Muscle of leg (tissue), 16 donors: ENCODE measurements around the gene KIF5C. TPM values are rescaled to one million over a fixed set of nuclear protein-coding genes. Genes with fewer than 3 reads are reported as not detected.

Experiments
- DNase-seq: peaks from one replicate; pipeline ENCODE4 v3.0.0; 2013
- H3K27ac ChIP-seq: one replicate; pipeline ENCODE4 v1.5.1; 2013; ENCODE audit warnings: mild to moderate bottlenecking, low read length, control low read depth
- H3K27me3 ChIP-seq: one replicate; pipeline ENCODE4 v1.6.1; 2013; ENCODE audit warnings: low read length; ENCODE audit not compliant: control insufficient read depth, insufficient read depth
- H3K36me3 ChIP-seq: one replicate; pipeline ENCODE4 v1.6.1; 2013; ENCODE audit warnings: low read length; ENCODE audit not compliant: control insufficient read depth, insufficient read depth
- H3K4me1 ChIP-seq: one replicate; pipeline ENCODE4 v1.6.1; 2013; ENCODE audit warnings: low read length; ENCODE audit not compliant: control insufficient read depth, insufficient read depth
- H3K4me3 ChIP-seq: one replicate; pipeline ENCODE4 v1.5.1; 2013; ENCODE audit warnings: low read length, control low read depth
- H3K9me3 ChIP-seq: replicated peaks from 2 replicates; pipeline ENCODE4 v1.6.1; 2013; ENCODE audit warnings: low read depth, low read length; ENCODE audit not compliant: control insufficient read depth
- WGBS: methylation state at CpG from one replicate; pipeline ENCODE4 v1.1.5; 2013; ENCODE audit warnings: missing lambda C conversion rate; ENCODE audit not compliant: insufficient coverage; 5-methylcytosine and 5-hydroxymethylcytosine counted together
- long read RNA-seq, 11 donors: transcript quantifications; one replicate each; lab custom pipeline, GENCODE V29; 2026
- polyA plus RNA-seq, 8 donors: library from polyadenylated mRNA; unstranded; fragments of 120-200 nt; gene quantifications; one replicate each; pipeline versions ENCODE4 v1.2.1 to v1.2.3, GENCODE V29; 2013; ENCODE audit warnings: inconsistent platforms in 1 of 8, low replicate concordance in 1 of 8; ENCODE audit not compliant: insufficient read length in 8 of 8, insufficient read depth in 1 of 8
- total RNA-seq: library from RNA; stranded (reverse); fragments of 120-200 nt; gene quantifications from one replicate; pipeline ENCODE4 v1.2.4, GENCODE V29; 2013

The KIF5C gene
- total RNA-seq (0.66 TPM), polyA plus RNA-seq (1 to 10 TPM in 5 of 8 donors, under 1 TPM in 3; 0.79 to 2.0 (median 1.2) TPM)
- long read RNA-seq, donor 1, result 0 reads
- long read RNA-seq, donor 2, result 0 reads
- long read RNA-seq, donor 3, result 0 reads
- long read RNA-seq, donor 4, result 0 reads
- long read RNA-seq, donor 5, result 0 reads
- long read RNA-seq, donor 6, result 0 reads
- long read RNA-seq, donor 7, result 0 reads
- long read RNA-seq, donor 8, result 0 reads
- long read RNA-seq, donor 9, result 0 reads
- long read RNA-seq, donor 10, result 0 reads
- long read RNA-seq, donor 11, result 0 reads

GRCh38 chr2:148874868-148875341 lies at the start of gene KIF5C:
Gene KIF5C, plus strand, starts transcription at chr2:148875227. Its CDS starts 391 bp downstream, at chr2:148875618.
- DNase-seq, result peak; percentile 84
- under 1% methylated on average over 39 of the region's 39 CpGs for WGBS
- H3K27me3 ChIP-seq, result peaks cover 42% of the 10 kb centered on the region

DNA sequence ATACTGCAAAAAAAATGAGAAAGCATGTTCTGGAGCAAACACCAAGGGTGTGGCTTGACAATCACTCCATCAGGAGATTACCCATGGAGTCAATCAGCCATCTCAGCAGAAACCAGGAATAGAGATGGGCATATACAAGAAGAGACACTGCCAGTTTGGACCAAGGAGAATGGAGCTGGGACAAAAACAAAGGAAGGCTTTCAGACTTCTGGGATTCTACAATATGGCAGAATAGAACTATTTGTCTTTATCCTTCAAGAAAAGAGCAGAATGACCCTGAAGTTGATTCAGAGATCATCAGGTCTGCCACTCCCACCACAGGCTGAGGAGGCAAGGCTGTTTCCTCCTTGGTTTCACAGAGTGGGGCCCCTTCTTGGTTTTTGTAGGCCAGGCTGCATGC lies 48.2 kb upstream of the KIF5C start:
- Histone ChIP-seq H3K27ac (no peak overlapping the region), H3K4me1 (no peaks in the 10 kb centered on the region), H3K9me3 (no peaks in the 10 kb centered on the region), H3K27me3 (no peaks in the 10 kb centered on the region), H3K36me3 (no peaks in the 10 kb centered on the region), H3K4me3 (no peak overlapping the region)
- no peak for DNase-seq

More at GRCh38 chr2:148874868-148875341, at the start of gene KIF5C:
- peaks cover 16% of the 10 kb centered on the region for H3K4me1 ChIP-seq
- no peaks in the 10 kb centered on the region for H3K9me3 ChIP-seq
- peak within 1 kb of the TSS; percentile 28 for H3K4me3 ChIP-seq
- H3K27ac ChIP-seq, result no peak within 1 kb of the TSS
- H3K36me3 ChIP-seq, result no peaks in the 10 kb centered on the region

DNA sequence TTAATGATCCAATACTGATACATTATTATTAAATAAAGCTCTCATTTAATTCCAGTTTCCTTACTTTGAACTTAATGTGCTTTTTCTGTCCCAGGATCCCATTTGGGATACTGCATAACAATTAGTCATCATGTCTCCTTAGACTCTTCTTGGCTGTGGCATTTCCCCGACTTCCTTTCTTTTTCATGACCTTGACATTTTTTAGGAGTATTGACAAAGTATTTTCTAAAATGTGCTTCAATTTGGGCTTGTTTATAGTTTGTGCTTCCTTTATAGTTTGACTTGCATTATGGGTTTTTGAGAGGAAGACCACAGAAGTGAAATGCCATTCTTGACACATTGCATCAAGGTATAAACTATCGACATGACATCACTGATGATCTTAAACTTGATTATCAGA lies 46.1 kb upstream of the KIF5C start:
- Histone ChIP-seq H3K4me3 (no peak overlapping the region), H3K9me3 (no peaks in the 10 kb centered on the region), H3K4me1 (no peaks in the 10 kb centered on the region), H3K36me3 (no peaks in the 10 kb centered on the region), H3K27me3 (no peaks in the 10 kb centered on the region), H3K27ac (no peak overlapping the region)
- DNase-seq, result no peak
- WGBS, result no CpG with 5 or more reads among the region's 2 CpGs

- no peak for DNase-seq
- Histone ChIP-seq H3K27ac (no peak overlapping the region), H3K9me3 (no peaks in the 10 kb centered on the region), H3K4me1 (no peaks in the 10 kb centered on the region), H3K27me3 (no peaks in the 10 kb centered on the region), H3K36me3 (no peaks in the 10 kb centered on the region), H3K4me3 (no peak overlapping the region)
- WGBS, result no CpG with 5 or more reads among the region's 3 CpGs
Measured at GRCh38 chr2:148829618-148830017, 45.4 kb upstream of the KIF5C start.

- no peak overlapping the region for H3K27ac ChIP-seq
- 100% methylated on average over 1 of the region's 7 CpGs for WGBS
Measured at GRCh38 chr2:148832637-148833036, 42.4 kb upstream of the KIF5C start.

DNA sequence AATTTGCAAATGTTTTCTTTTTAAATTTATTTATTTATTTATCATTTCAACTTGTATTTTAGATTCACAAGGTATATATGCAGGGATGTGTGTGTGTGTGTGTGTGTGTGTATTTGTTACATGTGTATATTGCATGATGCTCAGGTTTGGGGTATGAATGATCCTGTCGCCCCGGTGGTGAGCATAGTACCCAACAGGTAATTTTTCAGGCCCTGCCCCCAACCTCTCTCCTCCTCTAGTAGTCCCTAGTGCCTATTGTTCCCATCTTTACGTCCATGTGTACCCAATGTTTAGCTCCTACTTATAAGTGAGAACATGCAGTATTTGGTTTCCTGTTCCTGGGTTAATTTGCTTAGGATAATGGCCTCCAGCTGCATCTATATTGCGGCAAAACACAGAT lies 33.0 kb upstream of the KIF5C start:
- H3K4me3 ChIP-seq, result no peak overlapping the region
- no peaks in the 10 kb centered on the region for H3K4me1 ChIP-seq
- H3K9me3 ChIP-seq, result no peaks in the 10 kb centered on the region
- DNase-seq, result no peak
- no peak overlapping the region for H3K27ac ChIP-seq
- WGBS, result no CpG with 5 or more reads among the region's 4 CpGs
- H3K36me3 ChIP-seq, result no peaks in the 10 kb centered on the region
- no peaks in the 10 kb centered on the region for H3K27me3 ChIP-seq

More at GRCh38 chr2:148832637-148833036, 42.4 kb upstream of the KIF5C start:
- no peaks in the 10 kb centered on the region for H3K36me3 ChIP-seq
- H3K9me3 ChIP-seq, result no peaks in the 10 kb centered on the region
- DNase-seq, result no peak
- no peaks in the 10 kb centered on the region for H3K4me1 ChIP-seq
- H3K4me3 ChIP-seq, result no peak overlapping the region
- H3K27me3 ChIP-seq, result no peaks in the 10 kb centered on the region

DNA sequence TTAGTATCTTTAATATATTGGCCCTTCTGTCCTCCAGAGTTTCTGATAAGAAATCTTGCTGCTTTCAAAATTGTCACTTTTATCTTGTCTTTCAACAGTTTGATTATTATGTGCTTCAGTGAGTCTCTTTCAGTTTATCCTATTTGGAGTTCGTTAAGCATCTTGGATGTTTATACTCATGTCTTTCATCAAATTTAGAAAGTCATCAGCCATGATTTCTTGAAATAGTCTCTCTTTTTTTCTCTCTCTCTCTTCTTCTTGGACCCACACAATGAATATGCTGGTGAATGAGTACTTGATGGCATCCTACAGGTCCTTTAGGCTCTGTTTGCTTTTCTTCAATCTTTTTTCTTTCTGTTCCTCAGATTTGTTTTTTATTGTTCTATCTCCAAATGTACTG lies 26.9 kb upstream of the KIF5C start:
- WGBS, result no CpG with 5 or more reads among the region's 1 CpG

GRCh38 chr2:148853458-148853857 lies 21.6 kb upstream of the KIF5C start:
- Histone ChIP-seq H3K36me3 (no peaks in the 10 kb centered on the region), H3K27ac (no peak overlapping the region), H3K27me3 (no peaks in the 10 kb centered on the region), H3K4me1 (no peaks in the 10 kb centered on the region), H3K9me3 (peaks cover 2% of the 10 kb centered on the region), H3K4me3 (no peak overlapping the region)
- no CpG with 5 or more reads among the region's 2 CpGs for WGBS
- no peak for DNase-seq

More for the DNA sequence above, 26.9 kb upstream of the KIF5C start:
- no peaks in the 10 kb centered on the region for H3K27me3 ChIP-seq
- no peak overlapping the region for H3K27ac ChIP-seq
- no peaks in the 10 kb centered on the region for H3K36me3 ChIP-seq
- no peaks in the 10 kb centered on the region for H3K4me1 ChIP-seq
- no peak overlapping the region for H3K4me3 ChIP-seq
- DNase-seq, result no peak
- H3K9me3 ChIP-seq, result peaks cover 4% of the 10 kb centered on the region

DNA sequence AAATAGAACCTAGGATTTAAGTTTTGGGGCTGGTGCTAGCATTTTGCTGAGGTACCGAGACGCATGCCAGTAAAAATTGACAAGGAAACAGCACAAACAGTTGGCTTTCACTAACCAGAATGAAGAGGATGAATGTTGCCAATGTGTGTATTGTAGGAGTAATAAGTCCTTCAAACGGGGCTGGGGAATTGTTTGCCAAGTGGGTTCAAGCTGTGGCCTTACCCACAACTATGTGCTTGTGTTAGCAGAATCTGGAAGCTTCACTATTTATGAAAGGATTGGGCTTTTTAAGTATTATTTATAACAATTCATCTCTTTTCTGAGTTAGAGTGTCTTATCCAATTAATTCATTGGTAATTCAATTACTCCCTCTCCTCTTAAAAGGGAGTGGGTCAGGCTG lies 15.0 kb upstream of the KIF5C start:
- Histone ChIP-seq H3K4me1 (no peaks in the 10 kb centered on the region), H3K9me3 (no peaks in the 10 kb centered on the region), H3K4me3 (no peak overlapping the region), H3K36me3 (no peaks in the 10 kb centered on the region), H3K27ac (no peak overlapping the region), H3K27me3 (no peaks in the 10 kb centered on the region)
- 66% methylated on average over 3 of the region's 3 CpGs for WGBS
- no peak for DNase-seq

GRCh38 chr2:148861367-148861766 lies 13.7 kb upstream of the KIF5C start:
- H3K36me3 ChIP-seq, result no peaks in the 10 kb centered on the region
- no peaks in the 10 kb centered on the region for H3K27me3 ChIP-seq
- no peak overlapping the region for H3K4me3 ChIP-seq
- no peak overlapping the region for H3K27ac ChIP-seq
- WGBS, result 100% methylated on average over 1 of the region's 5 CpGs
- no peaks in the 10 kb centered on the region for H3K9me3 ChIP-seq
- H3K4me1 ChIP-seq, result no peaks in the 10 kb centered on the region
- DNase-seq, result no peak
